CD4-positive, alpha-beta T cell treated with Interleukin-15 for 4 hours (primary cell): ENCODE results near the gene C2CD4B.

Experiments used
- DNase-seq: peaks from one replicate; pipeline ENCODE4 v3.0.0-alpha.2; 2020; ENCODE audit warnings: low spot score

Gene C2CD4B

GRCh38 chr15:62165104-62165792 is at the start of gene C2CD4B:
Gene C2CD4B, minus strand, starts transcription at chr15:62165285. Its CDS starts 301 bp downstream, at chr15:62164984.
- no peak for DNase-seq

- no peak for DNase-seq
Observed at GRCh38 chr15:62212741-62213140, 47.7 kb upstream of the C2CD4B start.

- no peak for DNase-seq
Observed at GRCh38 chr15:62211348-62211747, 46.3 kb upstream of the C2CD4B start.

GRCh38 chr15:62209821-62210220 is 44.7 kb upstream of the C2CD4B start:
- no peak for DNase-seq

- DNase-seq, result no peak
Observed at GRCh38 chr15:62209322-62209721, 44.2 kb upstream of the C2CD4B start.

GRCh38 chr15:62208884-62209283 is 43.8 kb upstream of the C2CD4B start:
- no peak for DNase-seq

GRCh38 chr15:62208367-62208766 is 43.3 kb upstream of the C2CD4B start:
- no peak for DNase-seq

- no peak for DNase-seq
Observed at GRCh38 chr15:62190675-62191074, 25.6 kb upstream of the C2CD4B start.

GRCh38 chr15:62190274-62190673 is 25.2 kb upstream of the C2CD4B start:
- no peak for DNase-seq

- DNase-seq, result no peak
Observed at GRCh38 chr15:62188744-62189143, 23.7 kb upstream of the C2CD4B start.

GRCh38 chr15:62187910-62188309 is 22.8 kb upstream of the C2CD4B start:
- DNase-seq, result no peak

- DNase-seq, result no peak
Observed at GRCh38 chr15:62187425-62187824, 22.3 kb upstream of the C2CD4B start.

- DNase-seq, result no peak
Observed at GRCh38 chr15:62186578-62186977, 21.5 kb upstream of the C2CD4B start.

- DNase-seq, result no peak
Observed at GRCh38 chr15:62183130-62183529, 18.0 kb upstream of the C2CD4B start.

GRCh38 chr15:62173215-62173614 is 8.1 kb upstream of the C2CD4B start:
- no peak for DNase-seq

- no peak for DNase-seq
Observed at GRCh38 chr15:62171882-62172281, 6.8 kb upstream of the C2CD4B start.

GRCh38 chr15:62165793-62166375 is 799 bp upstream of the C2CD4B start:
- no peak for DNase-seq

GRCh38 chr15:62164396-62165103 is 535 bp downstream of the C2CD4B start:
- DNase-seq, result no peak

GRCh38 chr15:62164014-62164395 is 1.1 kb downstream of the C2CD4B start:
- no peak for DNase-seq

- DNase-seq, result no peak
Observed at GRCh38 chr15:62163397-62164013, 1.6 kb downstream of the C2CD4B start.

- no peak for DNase-seq
Observed at GRCh38 chr15:62153228-62153627, 11.9 kb downstream of the C2CD4B start.

GRCh38 chr15:62150445-62150844 is 14.6 kb downstream of the C2CD4B start:
- DNase-seq, result no peak

GRCh38 chr15:62149729-62150128 is 15.4 kb downstream of the C2CD4B start:
- no peak for DNase-seq
